Lower lobe of right lung (tissue), 2 donors: ENCODE data around the gene HMGCS1. TPM values are rescaled to one million over a fixed set of nuclear protein-coding genes. Genes with fewer than 3 reads are reported as not detected.

Experiments
- ATAC-seq, 2 donors: fragments of 200-7000 bp; cut with Tn5 transposase; one replicate each; pipeline ENCODE4 v1.9.1; 2020 to 2022; ENCODE audit warnings: mild to moderate bottlenecking in 2 of 2, moderate library complexity in 2 of 2
- DNase-seq: peaks from one replicate; pipeline ENCODE4 v3.0.0-alpha.2; 2020
- H3K27ac ChIP-seq: fragments of 200-600 bp; one replicate; pipeline ENCODE4 v1.8.0; 2022
- H3K27me3 ChIP-seq: fragments of 200-600 bp; one replicate; pipeline ENCODE4 v1.8.0; 2022; ENCODE audit warnings: low read depth
- H3K36me3 ChIP-seq: fragments of 200-600 bp; one replicate; pipeline ENCODE4 v1.8.0; 2022; ENCODE audit warnings: mild to moderate bottlenecking
- H3K4me1 ChIP-seq: fragments of 200-600 bp; one replicate; pipeline ENCODE4 v1.8.0; 2022
- H3K4me3 ChIP-seq: fragments of 200-600 bp; one replicate; pipeline ENCODE4 v1.8.0; 2022; ENCODE audit warnings: mild to moderate bottlenecking
- H3K9me3 ChIP-seq: fragments of 200-600 bp; one replicate; pipeline ENCODE4 v1.8.0; 2022
- CTCF ChIP-seq: fragments of 200-600 bp; IDR thresholded peaks from one replicate; pipeline ENCODE4 v1.8.0; 2022; ENCODE audit warnings: antibody characterized with exemption, mild to moderate bottlenecking
- intact Hi-C: fragments of 100-400 bp; cut with DNase I; formaldehyde crosslinking; loops from one replicate; pipeline ENCODE4 v1.11.0; 2022
- total RNA-seq: library from RNA; stranded (reverse); fragmentation: NEBNext Ultra II Directional; extraction: Animal tissue kit (Norgen Biotek cat#: 25700); gene quantifications from one replicate; pipeline ENCODE4 v1.2.1, GENCODE V29; 2021
- donor health status: DM: no; HTN: yes; CAD: no; lungs with severe emphysema.

The HMGCS1 gene
- total RNA-seq, 1 donor from 2014 or later = 119 TPM

- intact Hi-C loops = no loop called here
- Histone ChIP-seq H3K4me1 (peaks cover 17% of the 10 kb centered on the region), H3K4me3 (no peak overlapping the region), H3K27ac (no peak overlapping the region), H3K9me3 (no peaks in the 10 kb centered on the region), H3K27me3 (no peaks in the 10 kb centered on the region), H3K36me3 (peaks cover 9% of the 10 kb centered on the region)
- ATAC-seq = no peak
- no peak for DNase-seq
- no peak for TF ChIP-seq CTCF
These were observed 10.0 kb downstream of the HMGCS1 start for GRCh38 chr5:43303242-43303641.

GRCh38 chr5:43302481-43302880, 10.7 kb downstream of the HMGCS1 start:
- ATAC-seq (no peak), DNase-seq (no peak)
- Histone ChIP-seq H3K27me3 (no peaks in the 10 kb centered on the region), H3K36me3 (peaks cover 17% of the 10 kb centered on the region), H3K27ac (no peak overlapping the region), H3K4me1 (peaks cover 17% of the 10 kb centered on the region), H3K9me3 (no peaks in the 10 kb centered on the region), H3K4me3 (no peak overlapping the region)
- intact Hi-C loops = no loop called here
- no peak for TF ChIP-seq CTCF

- intact Hi-C loops = no loop called here
- Histone ChIP-seq H3K4me1 (peaks cover 17% of the 10 kb centered on the region), H3K9me3 (no peaks in the 10 kb centered on the region), H3K27ac (no peak overlapping the region), H3K27me3 (no peaks in the 10 kb centered on the region), H3K36me3 (peaks cover 25% of the 10 kb centered on the region), H3K4me3 (no peak overlapping the region)
- DNase-seq = no peak
- peak in 1 of 2 donors; percentile 17 for ATAC-seq
- no peak for TF ChIP-seq CTCF
These were observed 11.5 kb downstream of the HMGCS1 start for GRCh38 chr5:43301653-43302091.

GRCh38 chr5:43300112-43300511, 13.1 kb downstream of the HMGCS1 start:
- Histone ChIP-seq H3K36me3 (peaks cover 41% of the 10 kb centered on the region), H3K4me1 (peaks cover 12% of the 10 kb centered on the region), H3K9me3 (no peaks in the 10 kb centered on the region), H3K4me3 (no peak overlapping the region), H3K27ac (no peak overlapping the region), H3K27me3 (no peaks in the 10 kb centered on the region)
- intact Hi-C loops = no loop called here
- TF ChIP-seq CTCF = no peak
- ATAC-seq = no peak
- no peak for DNase-seq

GRCh38 chr5:43298443-43298842, 14.8 kb downstream of the HMGCS1 start:
- ATAC-seq (no peak), DNase-seq (no peak)
- peaks cover 57% of the 10 kb centered on the region for H3K36me3 ChIP-seq
- H3K4me3 ChIP-seq = no peak overlapping the region
- TF ChIP-seq CTCF = no peak
- peaks cover 12% of the 10 kb centered on the region for H3K4me1 ChIP-seq
- intact Hi-C loops = no loop called here
- H3K9me3 ChIP-seq = no peaks in the 10 kb centered on the region
- no peaks in the 10 kb centered on the region for H3K27me3 ChIP-seq
- H3K27ac ChIP-seq = no peak overlapping the region

- Histone ChIP-seq H3K9me3 (no peaks in the 10 kb centered on the region), H3K27ac (no peak overlapping the region), H3K4me1 (peaks cover 3% of the 10 kb centered on the region), H3K27me3 (no peaks in the 10 kb centered on the region), H3K4me3 (no peak overlapping the region), H3K36me3 (peaks cover 73% of the 10 kb centered on the region)
- intact Hi-C loops = no loop called here
- no peak for TF ChIP-seq CTCF
- DNase-seq (no peak), ATAC-seq (no peak)
These were observed 16.4 kb downstream of the HMGCS1 start for GRCh38 chr5:43296835-43297234.
